Measurements from ENCODE around the gene B3GAT3. TPM values are rescaled to one million over a fixed set of nuclear protein-coding genes. Genes with fewer than 3 reads are reported as not detected.
"Not testable (repeated sequence)": the region's sequence is repeated elsewhere in the genome, so short reads cannot be mapped to it uniquely, and the experiment has no call there.

B3GAT3 gene
- total and polyA plus RNA-seq, 4 experiments from 2014 or later: 37.9 to 74.3 (median 57.3) TPM

- DNase-seq: no peak
- no peaks in the 10 kb centered on the region for H3K27me3 ChIP-seq (ENCODE audit: insufficient read depth, low read length)
- H3K9me3 Mint-ChIP-seq: no peaks in the 10 kb centered on the region
- no peak overlapping the region for H3K4me3 ChIP-seq (ENCODE audit: low read length in 2 of 2)
- H3K27me3 Mint-ChIP-seq: no peaks in the 10 kb centered on the region
- no peaks in the 10 kb centered on the region for H3K9me3 ChIP-seq (ENCODE audit: control insufficient read depth in 1 of 2, low read length in 2 of 2)
- H3K4me3 Mint-ChIP-seq: peak overlapping the region; percentile 86 to 97 (median 90)
- intact Hi-C loops (cut with micrococcal nuclease): loop anchor here (1.0 to 2.0 kb wide), 4 partner anchors 24 to 42 kb away; partner anchors contain the start of genes C11orf98, CSKMT, GANAB and INTS5
- POLR2A ChIA-PET (ENCODE audit: partially characterized antibody): interaction anchor here (0.6 to 8.0 kb wide), 32 partner anchors 9 to 233 kb away, joined by 3 to 114 read pairs (median 8); partner anchors contain the start of genes C11orf98, CSKMT, EEF1G and EML3
- peaks cover 20 to 41% of the 10 kb centered on the region in 2 donors for H3K36me3 Mint-ChIP-seq
- peaks cover 19 to 29% (median 20%) of the 10 kb centered on the region in 4 donors for H3K4me1 Mint-ChIP-seq
- H3K4me1 ChIP-seq (ENCODE audit: insufficient read depth, low read length): peaks cover 26% of the 10 kb centered on the region
- CTCF ChIA-PET (ENCODE audit: partially characterized antibody): interaction anchor here (0.8 to 2.0 kb wide), 9 partner anchors 11 to 71 kb away, joined by 3 to 23 read pairs (median 4); partner anchors contain the start of genes C11orf98, CSKMT, INTS5 and MTA2
- peak overlapping the region; percentile 94 for H3K27ac ChIP-seq (ENCODE audit: low read depth, low read length)
- peak overlapping the region; percentile 91 to 99 (median 96) for H3K27ac Mint-ChIP-seq
- peaks cover 26% of the 10 kb centered on the region for H3K36me3 ChIP-seq (ENCODE audit: insufficient read depth, low read length)
Measured at GRCh38 chr11:62622476-62623089, 797 bp upstream of the B3GAT3 start.

- Mint-ChIP-seq H3K4me3 (peak overlapping the region; percentile 89 to 98 (median 95)), H3K27ac (peak overlapping the region; percentile 91 to 99 (median 98)), H3K9me3 (no peaks in the 10 kb centered on the region), H3K4me1 (peaks cover 19 to 29% (median 20%) of the 10 kb centered on the region in 4 donors), H3K27me3 (no peaks in the 10 kb centered on the region), H3K36me3 (peaks cover 10 to 36% of the 10 kb centered on the region in 2 donors)
- intact Hi-C loops (cut with micrococcal nuclease): loop anchor here (1.0 kb wide), 1 partner anchor 8 kb away; the partner anchor contains the start of gene ROM1
- Histone ChIP-seq H3K36me3 (ENCODE audit: insufficient read depth, low read length) (peaks cover 20% of the 10 kb centered on the region), H3K4me1 (ENCODE audit: insufficient read depth, low read length) (peaks cover 26% of the 10 kb centered on the region), H3K27me3 (ENCODE audit: insufficient read depth, low read length) (no peaks in the 10 kb centered on the region), H3K27ac (ENCODE audit: low read depth, low read length) (peak overlapping the region; percentile 94), H3K9me3 (ENCODE audit: control insufficient read depth in 1 of 2, low read length in 2 of 2) (no peaks in the 10 kb centered on the region), H3K4me3 (ENCODE audit: low read length in 2 of 2) (peak overlapping the region; percentile 83 to 89)
- ChIA-PET POLR2A (ENCODE audit: partially characterized antibody) (interaction anchor here (0.6 to 8.0 kb wide), 29 partner anchors 8 to 220 kb away, joined by 3 to 114 read pairs (median 8); partner anchors contain the start of genes C11orf98, CSKMT, EEF1G and EML3), CTCF (ENCODE audit: partially characterized antibody) (interaction anchor here (0.6 to 2.0 kb wide), 5 partner anchors 22 to 64 kb away, joined by 3 to 23 read pairs (median 4); partner anchors contain the start of genes INTS5 and TUT1)
- no peak for DNase-seq
Measured at GRCh38 chr11:62621027-62621566, 689 bp downstream of the B3GAT3 start.

- Mint-ChIP-seq H3K4me1 (peaks cover 21 to 47% (median 30%) of the 10 kb centered on the region in 4 donors), H3K36me3 (peaks cover 6 to 23% of the 10 kb centered on the region in 2 donors)
- POLR2A ChIA-PET (ENCODE audit: partially characterized antibody): interaction anchor here (0.6 to 1.5 kb wide), 2 partner anchors 18 to 36 kb away, joined by 3 read pairs; partner anchors contain the start of gene INTS5
- H3K4me3 Mint-ChIP-seq; DNase-seq; H3K27me3 ChIP-seq (ENCODE audit: insufficient read depth, low read length); H3K27ac Mint-ChIP-seq; intact Hi-C loops (cut with micrococcal nuclease); H3K4me3 ChIP-seq (ENCODE audit: low read length in 2 of 2); H3K27ac ChIP-seq (ENCODE audit: low read depth, low read length); H3K36me3 ChIP-seq (ENCODE audit: insufficient read depth, low read length); H3K27me3 Mint-ChIP-seq; H3K9me3 ChIP-seq (ENCODE audit: control insufficient read depth in 1 of 2, low read length in 2 of 2); H3K9me3 Mint-ChIP-seq: not testable (repeated sequence)
- H3K4me1 ChIP-seq (ENCODE audit: insufficient read depth, low read length): peaks cover 44% of the 10 kb centered on the region
- CTCF ChIA-PET (ENCODE audit: partially characterized antibody): interaction anchor here (0.6 kb wide), 1 partner anchor 159 kb away, joined by 3 read pairs; no protein-coding TSS in a partner anchor
Measured at GRCh38 chr11:62616957-62617356, 4.8 kb downstream of the B3GAT3 start.

GRCh38 chr11:62615521-62615920 is 6.3 kb downstream of the B3GAT3 start:
- Histone ChIP-seq H3K27ac (ENCODE audit: low read depth, low read length) (no peak overlapping the region), H3K27me3 (ENCODE audit: insufficient read depth, low read length) (no peaks in the 10 kb centered on the region), H3K36me3 (ENCODE audit: insufficient read depth, low read length) (peaks cover 13% of the 10 kb centered on the region), H3K9me3 (ENCODE audit: control insufficient read depth in 1 of 2, low read length in 2 of 2) (no peaks in the 10 kb centered on the region), H3K4me1 (ENCODE audit: insufficient read depth, low read length) (peaks cover 47% of the 10 kb centered on the region), H3K4me3 (ENCODE audit: low read length in 2 of 2) (no peak overlapping the region)
- ChIA-PET POLR2A (ENCODE audit: partially characterized antibody) (interaction anchor here (1.4 to 10.8 kb wide), 2 partner anchors 14 to 21 kb away, joined by 3 to 142 read pairs; partner anchors contain the start of genes MTA2 and TUT1), CTCF (ENCODE audit: partially characterized antibody) (interaction anchor here (0.7 kb wide), 1 partner anchor 79 kb away, joined by 3 read pairs; no protein-coding TSS in a partner anchor)
- Mint-ChIP-seq H3K27ac (peak overlapping the region in 2 of 7 donors; percentile 30 to 43), H3K9me3 (no peaks in the 10 kb centered on the region), H3K4me1 (peaks cover 14 to 49% (median 28%) of the 10 kb centered on the region in 4 donors), H3K27me3 (no peaks in the 10 kb centered on the region), H3K4me3 (no peak overlapping the region), H3K36me3 (peaks cover 6 to 23% of the 10 kb centered on the region in 2 donors)
- intact Hi-C loops (cut with micrococcal nuclease): no loop called here
- no peak for DNase-seq

- POLR2A ChIA-PET (ENCODE audit: partially characterized antibody): interaction anchor here (0.5 to 10.8 kb wide), 8 partner anchors 8 to 95 kb away, joined by 3 to 142 read pairs (median 22); partner anchors contain the start of genes B3GAT3, C11orf98, CSKMT and INTS5
- intact Hi-C loops (cut with micrococcal nuclease): no loop called here
- CTCF ChIA-PET (ENCODE audit: partially characterized antibody): interaction anchor here (0.9 to 5.8 kb wide), 2 partner anchors 22 to 59 kb away, joined by 3 to 47 read pairs; partner anchors contain the start of gene TUT1
- H3K9me3 ChIP-seq (ENCODE audit: control insufficient read depth in 1 of 2, low read length in 2 of 2): no peaks in the 10 kb centered on the region
- Mint-ChIP-seq H3K9me3 (no peaks in the 10 kb centered on the region), H3K27ac (peak overlapping the region; percentile 74 to 91 (median 87)), H3K4me3 (peak overlapping the region in 3 of 8 donors; percentile 51 to 86 (median 74)), H3K36me3 (peaks cover 7 to 30% of the 10 kb centered on the region in 2 donors), H3K27me3 (no peaks in the 10 kb centered on the region), H3K4me1 (peaks cover 14 to 52% (median 31%) of the 10 kb centered on the region in 4 donors)
- H3K4me1 ChIP-seq (ENCODE audit: insufficient read depth, low read length): peaks cover 48% of the 10 kb centered on the region
- no peak overlapping the region for H3K4me3 ChIP-seq (ENCODE audit: low read length in 2 of 2)
- H3K27me3 ChIP-seq (ENCODE audit: insufficient read depth, low read length): no peaks in the 10 kb centered on the region
- DNase-seq: no peak
- H3K27ac ChIP-seq (ENCODE audit: low read depth, low read length): no peak overlapping the region
- peaks cover 21% of the 10 kb centered on the region for H3K36me3 ChIP-seq (ENCODE audit: insufficient read depth, low read length)
Measured at GRCh38 chr11:62614275-62614674, 7.5 kb downstream of the B3GAT3 start.

GRCh38 chr11:62613291-62613778 is 8.5 kb downstream of the B3GAT3 start:
- Histone ChIP-seq H3K4me3 (ENCODE audit: low read length in 2 of 2) (peak overlapping the region in 1 of 2 donors; percentile 93), H3K27ac (ENCODE audit: low read depth, low read length) (peak overlapping the region; percentile 90), H3K27me3 (ENCODE audit: insufficient read depth, low read length) (no peaks in the 10 kb centered on the region), H3K9me3 (ENCODE audit: control insufficient read depth in 1 of 2, low read length in 2 of 2) (no peaks in the 10 kb centered on the region), H3K4me1 (ENCODE audit: insufficient read depth, low read length) (peaks cover 52% of the 10 kb centered on the region), H3K36me3 (ENCODE audit: insufficient read depth, low read length) (peaks cover 25% of the 10 kb centered on the region)
- ChIA-PET CTCF (ENCODE audit: partially characterized antibody) (interaction anchor here (0.8 to 5.8 kb wide), 3 partner anchors 13 to 60 kb away, joined by 3 to 47 read pairs (median 3); partner anchors contain the start of gene TUT1), POLR2A (ENCODE audit: partially characterized antibody) (interaction anchor here (0.7 to 10.8 kb wide), 15 partner anchors 9 to 242 kb away, joined by 3 to 142 read pairs (median 13); partner anchors contain the start of genes B3GAT3, BSCL2, C11orf98 and CSKMT)
- Mint-ChIP-seq H3K27me3 (no peaks in the 10 kb centered on the region), H3K27ac (peak overlapping the region; percentile 81 to 92 (median 87)), H3K9me3 (no peaks in the 10 kb centered on the region), H3K4me3 (peak overlapping the region; percentile 51 to 86 (median 70)), H3K36me3 (peaks cover 3 to 31% of the 10 kb centered on the region in 2 donors), H3K4me1 (peaks cover 11 to 48% (median 33%) of the 10 kb centered on the region in 4 donors)
- intact Hi-C loops (cut with micrococcal nuclease): loop anchor here (1.0 to 2.0 kb wide), 3 partner anchors 8 to 249 kb away; partner anchors contain the start of gene B3GAT3
- no peak for DNase-seq

Measured in CD4-positive, alpha-beta memory T cell (primary cell).